HG02763 (cell line): ENCODE measurements around the gene COIL.
"Not testable (repeated sequence)": the region's sequence is repeated elsewhere in the genome, so short reads cannot be mapped to it uniquely, and the experiment has no call there.

ENCODE experiments used
- ATAC-seq: cut with Tn5 transposase; IDR thresholded peaks from one replicate; pipeline ENCODE4 v1.9.1; 2021; ENCODE audit warnings: mild to moderate bottlenecking, moderate library complexity; ENCODE audit not compliant: unreplicated experiment

The COIL gene

DNA sequence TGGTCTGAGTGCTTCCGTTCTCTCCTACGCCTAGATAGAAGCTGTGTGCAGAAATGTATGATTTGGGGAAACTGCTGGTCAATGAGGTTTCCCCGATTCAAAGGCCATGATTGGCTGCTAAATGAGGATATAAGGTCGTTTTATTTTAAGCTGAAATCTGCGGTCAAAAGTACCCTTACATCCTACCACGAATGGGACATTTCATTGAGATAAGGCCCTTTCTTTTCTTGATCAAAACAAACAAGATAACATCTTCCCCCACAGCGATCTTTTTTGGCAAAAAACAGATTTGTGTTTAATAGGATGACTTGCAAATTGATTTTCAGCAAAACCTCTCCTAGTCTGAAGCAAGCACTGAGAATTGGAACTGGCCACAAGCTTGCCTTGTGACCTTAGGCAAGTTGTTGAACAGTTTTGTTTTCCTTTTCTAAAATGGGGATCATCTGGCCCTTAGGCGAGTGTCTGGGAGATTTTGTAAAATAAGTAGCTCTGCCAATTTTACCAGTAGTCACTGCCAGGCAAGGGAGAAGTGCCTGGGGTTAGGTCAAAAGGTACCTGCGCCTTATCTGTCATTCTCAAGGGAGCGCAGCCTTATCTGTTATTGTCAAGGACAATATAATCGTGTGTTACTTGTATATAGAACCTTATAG, 17.7 kb upstream of the COIL start:
- peak; percentile 23 for ATAC-seq

DNA sequence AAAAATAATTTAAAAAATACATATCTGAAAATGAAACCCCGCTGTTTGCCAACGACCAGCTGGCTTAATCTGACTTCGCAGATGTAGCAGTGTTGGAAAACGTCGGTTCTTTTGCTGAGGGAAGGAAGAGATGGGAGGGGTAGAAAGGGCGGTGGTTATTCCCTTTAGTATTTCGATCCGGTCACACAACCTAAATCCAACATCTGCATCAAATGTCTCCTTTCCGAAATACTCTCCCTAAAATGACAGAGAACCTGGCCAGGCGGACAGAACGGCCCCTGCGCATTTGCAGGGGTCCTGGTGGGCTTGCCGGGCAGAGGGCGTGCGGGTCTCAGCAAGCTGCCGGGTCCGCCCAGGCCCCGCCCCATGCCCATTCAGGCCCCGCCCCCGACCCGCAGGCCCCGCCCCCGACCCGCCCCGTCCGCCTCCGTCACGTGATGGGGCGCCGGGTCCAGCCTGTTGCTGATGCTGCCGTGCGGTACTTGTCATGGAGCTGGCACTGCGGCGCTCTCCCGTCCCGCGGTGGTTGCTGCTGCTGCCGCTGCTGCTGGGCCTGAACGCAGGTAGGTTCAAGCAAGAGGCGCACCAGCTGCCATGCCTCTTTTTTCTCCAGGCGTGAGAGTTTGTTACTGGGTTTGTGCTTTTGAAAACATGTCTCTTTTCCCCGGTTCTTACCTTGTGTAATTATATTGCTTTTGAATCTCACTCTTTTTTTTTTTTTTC, 17.0 kb upstream of the COIL start, which contains the start of gene SCPEP1:
SCPEP1 (plus strand) TSS at position 459 of the 723 bp plus-strand sequence; CDS start at position 488, 29 bp downstream.
- peak; percentile 71 for ATAC-seq

DNA sequence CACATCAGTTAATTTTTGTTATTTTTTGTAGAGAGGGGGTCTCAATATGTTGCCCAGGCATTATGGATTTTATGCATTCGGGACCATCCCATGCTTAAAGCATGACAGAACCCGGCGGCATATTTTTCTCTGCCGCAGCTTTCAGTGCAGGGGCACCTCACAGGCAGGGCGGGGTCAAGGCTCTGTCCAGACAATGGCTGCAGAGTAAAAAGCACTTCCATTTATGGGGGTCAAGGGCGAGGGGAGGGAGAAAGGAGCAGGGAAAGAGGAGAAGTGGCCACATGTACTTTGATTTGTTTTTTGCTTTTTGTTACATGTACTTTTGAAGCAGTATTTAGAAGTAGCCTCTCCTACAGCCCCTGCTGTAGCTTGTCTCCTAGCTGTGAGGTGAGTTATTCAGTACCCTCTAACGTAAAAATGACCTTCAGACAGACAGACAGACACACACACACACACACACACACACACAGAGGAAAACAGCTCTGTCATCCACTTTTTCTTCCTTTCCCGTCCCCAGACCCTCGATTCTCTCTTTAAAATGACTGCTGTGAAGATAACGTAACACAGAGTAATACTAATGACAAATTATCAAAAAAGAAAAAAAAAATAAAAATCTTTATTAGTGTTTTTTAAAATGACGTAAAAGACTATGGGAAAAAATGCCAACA, 16.2 kb upstream of the COIL start:
- no peak for ATAC-seq

DNA sequence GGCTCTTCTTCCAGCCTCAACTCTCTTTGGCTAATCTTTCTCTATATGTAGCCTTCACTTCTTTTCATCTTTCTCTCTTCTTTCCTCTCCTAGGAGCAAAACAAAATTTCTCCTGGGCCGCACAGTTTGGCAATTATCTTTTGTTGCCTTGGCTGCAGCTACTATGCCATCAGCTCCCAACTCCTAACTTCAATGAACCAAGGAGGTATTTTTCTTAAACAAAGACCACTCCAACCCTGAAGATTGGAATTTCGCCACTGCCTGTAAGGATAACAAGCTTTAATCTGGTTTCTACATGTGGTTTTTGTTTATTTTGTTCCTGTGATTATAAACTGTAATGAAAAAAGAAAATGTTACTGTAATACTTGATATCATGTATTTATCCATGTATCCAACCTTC, 14.8 kb upstream of the COIL start:
- ATAC-seq, result no peak

DNA sequence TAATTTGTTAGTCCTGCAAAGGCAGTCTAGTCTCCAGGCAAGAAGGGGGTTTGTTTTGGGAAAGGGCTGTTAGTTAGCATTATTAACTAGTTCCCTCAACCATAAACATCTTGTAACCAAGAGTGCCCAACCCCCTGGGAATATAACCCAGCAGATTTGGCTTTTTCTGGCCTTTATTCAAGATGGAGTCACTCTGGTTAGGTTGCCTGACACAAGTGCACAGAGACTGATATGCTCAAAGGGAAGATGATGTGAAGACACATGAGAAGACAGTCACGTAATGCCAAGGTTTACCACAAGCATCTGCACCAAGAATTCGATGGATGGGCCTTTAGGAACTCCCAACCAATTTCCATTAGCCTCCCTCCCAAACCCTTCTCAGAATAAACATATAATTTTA, 13.2 kb upstream of the COIL start:
- no peak for ATAC-seq

DNA sequence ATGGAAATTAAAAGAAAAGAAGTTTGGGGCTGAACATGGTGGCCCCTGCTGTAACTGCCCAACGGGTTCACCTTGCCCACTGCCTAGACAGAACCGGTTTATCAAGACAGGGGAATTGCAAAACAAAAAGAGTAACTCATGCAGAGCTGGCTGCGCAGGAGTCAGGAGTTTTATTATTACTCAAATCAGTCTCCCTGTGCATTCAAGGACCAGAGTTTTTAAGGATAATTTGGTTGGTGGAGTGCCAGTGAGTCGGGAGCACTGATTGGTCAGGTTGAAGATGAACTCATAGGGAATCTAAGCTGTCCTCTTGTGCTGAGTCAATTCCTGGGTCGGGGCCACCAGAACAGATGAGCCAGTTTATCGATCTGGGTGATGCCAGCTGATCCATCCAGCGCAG, 12.7 kb upstream of the COIL start:
- no peak for ATAC-seq

DNA sequence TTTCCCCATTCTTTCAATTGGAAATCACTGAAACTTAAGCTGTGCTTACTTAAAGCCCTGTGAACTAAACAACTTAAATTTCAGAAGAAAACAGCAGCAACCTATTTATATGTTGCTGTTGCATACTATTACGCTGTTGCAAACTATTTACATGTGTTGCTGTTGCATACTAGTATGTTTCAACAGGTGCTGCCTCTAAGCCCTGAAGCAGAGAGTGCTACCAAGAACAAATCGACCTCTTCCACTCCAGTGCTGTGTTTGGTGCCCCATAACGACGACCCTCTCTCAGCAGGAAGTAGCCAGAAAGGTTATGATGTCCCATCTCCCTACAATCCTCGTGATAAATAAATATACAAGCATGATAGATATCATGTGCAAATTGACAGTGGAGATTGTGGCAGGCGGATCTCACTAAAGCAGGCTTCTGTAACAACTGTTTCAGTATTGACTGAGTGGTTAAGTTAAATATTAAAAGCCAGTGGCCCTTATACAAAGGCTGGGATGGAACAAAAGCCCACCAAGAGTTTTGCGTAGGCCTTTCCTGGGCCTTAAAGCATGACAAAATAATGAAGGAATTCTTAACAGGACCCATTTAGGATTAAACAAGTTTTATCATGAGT, 11.4 kb upstream of the COIL start:
- ATAC-seq, result no peak

DNA sequence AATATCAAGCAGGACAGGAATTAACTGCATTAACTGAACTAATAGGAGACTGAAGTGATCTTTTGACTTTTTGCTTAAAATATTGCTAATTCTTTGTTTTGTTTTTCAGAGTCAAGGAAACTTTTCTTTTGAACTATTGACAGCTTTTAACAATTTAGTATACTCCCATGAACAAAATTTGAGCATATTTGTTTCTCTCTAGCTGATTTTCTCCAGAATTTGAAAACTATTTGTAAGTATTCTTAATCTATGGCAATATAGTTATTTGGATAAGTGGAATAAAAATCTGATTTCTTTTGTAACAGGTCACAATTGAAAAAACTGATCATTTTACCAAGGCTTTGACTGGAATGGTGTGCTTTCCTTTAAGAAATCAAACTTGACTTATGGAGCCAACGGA, 10.1 kb upstream of the COIL start:
- no peak for ATAC-seq

DNA sequence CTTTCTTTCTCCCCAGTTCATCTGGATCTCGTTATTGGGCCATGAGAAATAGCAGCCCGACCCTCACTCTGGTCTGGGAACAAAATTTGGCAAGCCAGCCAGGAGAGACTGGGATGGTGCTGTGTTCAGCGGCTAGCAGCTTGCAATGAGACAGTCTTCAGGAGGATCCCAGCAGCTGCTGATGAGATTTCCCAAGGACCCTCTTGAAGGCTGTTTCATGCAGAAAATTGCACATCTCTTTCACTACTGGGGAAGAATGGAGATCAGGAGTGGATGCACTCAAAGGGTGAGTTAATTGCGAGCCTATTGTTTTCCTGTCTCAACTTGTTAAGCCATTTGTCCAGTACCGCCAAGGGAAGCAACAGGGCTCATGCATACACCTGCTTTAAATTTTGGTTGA, 5.5 kb upstream of the COIL start:
- no peak for ATAC-seq

DNA sequence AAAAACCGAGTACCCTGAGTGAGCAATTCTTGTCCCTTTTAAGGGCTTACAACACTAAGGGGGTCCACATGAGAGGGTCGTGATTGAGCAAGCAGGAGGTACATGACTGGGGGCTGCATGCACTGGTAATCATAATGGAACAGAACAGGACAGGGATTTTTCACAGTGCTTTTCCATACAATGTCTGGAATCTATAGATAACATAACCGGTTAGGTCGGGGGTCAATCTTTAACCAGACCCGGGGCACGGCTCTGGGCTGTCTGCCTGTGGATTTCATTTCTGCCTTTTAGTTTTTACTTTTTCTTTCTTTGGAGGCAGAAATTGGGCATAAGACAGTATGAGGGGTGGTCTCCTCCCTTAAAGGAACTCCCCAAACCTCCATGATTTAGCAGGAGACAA, 4.8 kb upstream of the COIL start:
- not testable (repeated sequence) for ATAC-seq

DNA sequence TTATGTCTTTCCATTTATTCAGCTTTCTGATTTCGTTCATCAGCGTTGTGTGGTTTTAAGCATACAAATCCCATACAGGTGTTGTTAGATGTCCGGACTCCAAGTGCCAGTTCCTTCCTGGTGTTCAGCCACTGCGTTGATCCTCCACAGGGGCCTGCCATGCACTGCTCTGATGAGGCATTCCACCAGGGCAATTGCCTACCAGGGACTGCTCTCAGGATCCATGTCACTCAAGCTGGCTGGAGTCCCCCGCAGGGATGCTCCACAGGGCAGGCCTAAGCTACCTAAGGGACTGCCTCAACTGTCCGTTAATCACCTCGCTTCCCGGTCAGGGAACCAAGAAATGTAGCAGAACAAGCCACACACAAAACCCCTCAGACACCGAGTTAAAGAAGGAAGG, 4.4 kb upstream of the COIL start:
- not testable (repeated sequence) for ATAC-seq

DNA sequence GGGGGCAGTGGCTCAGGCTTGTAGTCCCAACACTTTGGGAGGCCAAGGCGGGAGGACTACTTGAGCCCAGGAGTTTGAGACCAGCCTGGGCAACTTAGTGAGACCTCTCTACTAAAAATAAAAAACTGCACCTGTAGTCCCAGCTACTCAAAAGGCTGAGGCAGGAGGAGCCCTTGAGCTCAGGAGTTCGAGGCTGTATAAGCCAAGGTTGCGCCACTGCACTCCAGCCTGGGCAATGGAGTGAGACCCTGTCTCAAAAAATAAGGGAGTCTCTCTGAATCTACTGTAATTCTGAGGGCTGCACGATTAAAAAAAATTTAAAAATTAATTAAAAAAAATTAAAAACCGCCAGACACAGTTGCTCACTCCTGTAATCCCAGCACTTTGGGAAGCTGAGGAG, 3.9 kb downstream of the COIL start:
- ATAC-seq, result no peak

DNA sequence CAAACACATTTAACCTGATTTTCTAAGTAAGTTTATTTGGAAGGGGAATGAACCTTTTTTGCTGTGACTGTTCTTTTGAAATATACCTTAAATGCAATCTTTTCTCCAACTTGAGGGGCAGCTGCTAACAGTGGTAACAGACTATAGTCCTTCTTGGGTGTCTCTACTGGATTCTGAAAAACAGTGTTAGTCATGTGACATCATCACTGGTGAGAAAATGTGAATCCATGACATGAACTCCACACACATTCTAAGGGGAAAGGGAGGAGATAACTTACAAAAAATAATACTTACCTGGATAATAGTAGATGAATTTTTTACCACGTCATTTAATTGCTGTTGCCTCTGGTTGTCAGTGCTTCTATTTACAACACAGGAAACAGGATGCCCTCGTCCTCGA, 11.3 kb downstream of the COIL start:
- ATAC-seq, result no peak

DNA sequence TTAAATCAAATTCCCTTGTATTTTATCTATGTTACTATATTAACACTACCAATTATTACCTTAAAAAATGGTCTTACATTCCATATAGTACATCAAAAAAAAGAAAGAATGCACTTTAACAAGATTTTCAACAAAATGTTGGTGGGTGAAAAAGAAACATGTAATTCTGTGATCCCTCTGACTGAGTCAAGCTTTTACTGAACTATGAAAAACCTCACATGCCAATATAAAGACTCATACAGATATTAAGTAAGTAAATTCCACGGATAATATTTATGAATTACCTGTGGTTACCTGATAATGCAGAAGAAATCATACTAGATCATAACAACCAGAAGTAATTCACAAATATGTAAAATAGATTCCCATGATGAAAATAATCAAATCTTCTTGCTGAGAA, 12.4 kb downstream of the COIL start:
- no peak for ATAC-seq

DNA sequence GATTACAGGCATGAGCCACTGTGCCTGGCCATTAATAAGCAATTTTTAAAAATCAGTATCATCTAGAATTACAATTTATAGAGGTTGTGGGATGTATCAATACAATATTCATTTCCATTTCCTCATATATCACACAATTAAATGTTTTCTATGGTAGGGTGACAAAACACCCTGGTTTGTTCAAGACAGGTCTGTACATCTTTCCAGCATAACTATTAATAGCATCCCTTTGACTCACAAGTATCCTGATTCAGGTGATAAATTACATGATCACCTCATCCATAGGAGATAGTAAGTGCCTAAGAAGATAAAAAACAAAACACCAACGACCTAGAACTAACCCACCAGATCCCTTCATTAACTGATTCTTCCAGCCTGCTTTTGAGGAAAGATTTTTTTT, 13.1 kb downstream of the COIL start:
- ATAC-seq, result no peak

DNA sequence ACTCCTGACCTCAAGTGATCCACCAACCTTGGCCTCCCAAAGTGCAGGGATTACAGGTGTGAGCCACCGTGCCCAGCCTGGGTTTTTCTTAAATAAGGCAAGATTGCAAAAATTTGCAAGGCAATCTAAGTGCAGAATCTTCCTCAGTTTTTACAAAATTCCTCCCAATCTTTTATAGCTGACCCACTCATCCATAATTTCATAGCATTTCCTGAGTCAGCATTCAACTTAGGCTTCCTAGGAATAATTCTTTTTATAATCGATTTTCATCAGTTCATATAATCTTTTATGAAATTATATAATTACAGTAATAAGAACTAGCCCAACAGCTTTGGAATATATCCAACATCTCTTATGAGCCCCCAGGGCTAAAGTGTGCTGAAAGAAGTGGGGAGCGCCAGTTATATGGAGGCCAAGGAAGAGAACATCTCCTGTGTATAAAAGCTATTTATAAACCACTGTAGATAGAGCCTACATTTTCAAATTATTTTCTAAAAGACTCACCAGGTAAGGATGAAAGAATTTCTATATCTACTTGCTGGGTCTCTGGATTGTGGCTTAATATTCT, 14.8 kb downstream of the COIL start:
- ATAC-seq, result no peak

DNA sequence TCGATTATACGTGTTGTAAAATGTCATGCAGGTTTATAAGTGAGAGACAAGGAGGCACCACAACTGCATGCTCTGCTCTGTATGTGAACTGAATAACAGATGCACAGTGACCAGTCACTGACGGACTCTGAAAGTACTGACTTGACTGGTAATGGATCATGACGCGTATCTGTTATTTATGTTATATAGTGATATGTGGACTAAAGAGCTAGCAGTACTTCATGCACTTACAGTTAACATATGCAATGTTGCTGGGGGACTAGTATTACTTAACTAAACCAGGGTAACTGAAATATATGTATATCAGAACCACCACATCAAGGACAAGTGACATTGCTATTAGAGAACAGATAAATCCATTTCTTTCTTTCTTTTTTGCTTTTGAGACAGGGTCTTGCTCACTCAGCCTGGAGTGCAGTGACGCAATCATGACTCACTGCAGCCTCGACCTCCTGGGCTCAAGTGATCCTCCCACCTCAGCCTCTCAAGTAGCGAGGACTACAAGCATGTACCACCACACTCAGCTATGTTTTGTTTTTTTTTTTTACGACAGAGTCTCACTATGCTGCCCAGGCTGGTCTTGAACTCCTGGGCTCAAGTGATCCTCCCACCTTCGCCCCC, 17.2 kb downstream of the COIL start:
- no peak for ATAC-seq

DNA sequence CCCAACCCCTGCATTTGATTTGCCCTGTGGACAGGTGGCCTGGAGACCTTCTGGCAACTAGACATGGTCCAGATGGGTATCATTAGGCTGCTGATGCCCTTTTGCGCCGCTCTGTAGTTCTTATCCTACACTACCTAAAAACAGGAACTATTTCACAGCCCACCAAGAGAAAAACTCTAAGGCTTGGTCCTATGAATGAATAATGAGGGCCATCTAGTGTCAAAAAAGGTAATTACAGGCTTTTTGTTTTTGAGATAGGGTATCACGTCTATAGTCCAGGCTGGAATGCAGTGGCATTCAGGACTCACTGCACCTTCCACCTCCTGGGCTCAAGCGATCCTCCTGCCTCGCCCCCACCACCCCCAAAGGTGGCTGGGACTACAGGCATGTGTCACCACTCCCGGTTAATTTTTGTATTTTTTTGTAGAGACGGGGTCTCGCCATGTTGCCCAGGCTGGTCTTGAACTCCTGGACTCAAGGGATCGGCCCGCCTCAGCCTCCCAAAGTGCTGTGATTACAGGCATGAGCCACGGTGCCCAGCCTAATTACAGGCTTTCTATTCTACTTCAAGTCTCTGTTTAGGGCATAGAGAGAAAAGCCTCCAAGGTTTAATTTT, 20.9 kb downstream of the COIL start:
- ATAC-seq, result peak; percentile 45

DNA sequence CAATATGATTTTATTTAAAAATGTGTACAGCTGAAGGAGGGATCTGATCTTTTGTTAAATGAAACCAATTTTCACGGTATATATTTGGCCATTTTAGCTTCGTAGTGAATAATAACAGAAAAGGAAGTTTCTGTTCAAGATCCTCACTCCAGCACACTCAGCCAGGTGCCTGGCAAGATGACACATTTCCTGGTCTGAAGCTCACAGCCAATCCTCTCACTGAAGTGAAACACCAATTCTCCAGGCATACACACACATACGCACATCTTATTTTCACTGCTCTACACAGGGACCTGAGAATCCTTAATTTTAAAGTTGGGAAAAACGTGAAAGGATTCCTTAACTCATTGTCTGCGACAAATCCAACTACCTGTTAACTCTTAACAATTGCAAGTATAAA, 22.6 kb downstream of the COIL start:
- not testable (repeated sequence) for ATAC-seq

DNA sequence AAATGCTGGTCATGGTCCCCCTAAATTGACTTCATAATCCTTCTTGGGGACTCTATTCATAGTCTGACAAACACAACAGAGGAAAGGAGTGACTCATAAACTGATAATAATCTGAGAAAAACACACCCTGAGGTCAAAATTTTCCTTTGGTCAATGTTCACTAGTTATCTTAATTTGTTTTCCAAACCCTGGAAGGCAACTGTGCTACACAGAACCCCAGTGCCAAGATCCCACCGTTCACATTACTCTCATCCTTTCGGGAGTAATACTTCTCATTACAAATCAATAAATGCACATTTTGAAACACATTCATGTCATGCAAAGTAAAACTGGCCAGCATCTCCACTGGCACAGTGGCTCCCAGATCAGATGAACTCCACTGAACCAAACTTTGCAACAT, 23.2 kb downstream of the COIL start:
- no peak for ATAC-seq
